HFF-Myc (cell line): Measurements from ENCODE around the gene KDM4B.

Source experiments
- DNase-seq: peaks from one replicate; pipeline ENCODE4 v3.0.0-alpha.2; 2011; ENCODE audit warnings: low read depth; ENCODE audit errors: extremely low read depth
- H3K4me3 ChIP-seq: replicated peaks from 2 replicates; pipeline ENCODE4 v1.5.1; 2011; ENCODE audit warnings: low read depth, mild to moderate bottlenecking, control low read depth, low read length
- CTCF ChIP-seq: IDR thresholded peaks from 2 replicates; pipeline ENCODE4 v1.5.1; 2012; ENCODE audit warnings: mild to moderate bottlenecking, low read depth, low read length, control low read depth; ENCODE audit errors: missing control alignments

The KDM4B gene

GRCh38 chr19:5021046-5021445 lies 52.1 kb downstream of the KDM4B start:
- no peak for TF ChIP-seq CTCF
- H3K4me3 ChIP-seq: no peak overlapping the region
- no peak for DNase-seq

- H3K4me3 ChIP-seq: no peak overlapping the region
- TF ChIP-seq CTCF: no peak
Measured at GRCh38 chr19:5022066-5022860, 53.4 kb downstream of the KDM4B start.

GRCh38 chr19:5023128-5023571 lies 54.2 kb downstream of the KDM4B start:
- DNase-seq: no peak
- no peak for TF ChIP-seq CTCF
- H3K4me3 ChIP-seq: no peak overlapping the region

More at GRCh38 chr19:5022066-5022860, 53.4 kb downstream of the KDM4B start:
- DNase-seq: no peak

- no peak for DNase-seq
- no peak for TF ChIP-seq CTCF
Measured at GRCh38 chr19:5024282-5024681, 55.4 kb downstream of the KDM4B start.

GRCh38 chr19:5025027-5025426 lies 56.1 kb downstream of the KDM4B start:
- no peak for TF ChIP-seq CTCF
- DNase-seq: no peak
- no peak overlapping the region for H3K4me3 ChIP-seq

More at GRCh38 chr19:5024282-5024681, 55.4 kb downstream of the KDM4B start:
- H3K4me3 ChIP-seq: no peak overlapping the region

- no peak for DNase-seq
- H3K4me3 ChIP-seq: no peak overlapping the region
- TF ChIP-seq CTCF: peak; percentile 11
Measured at GRCh38 chr19:5026706-5027273, 57.9 kb downstream of the KDM4B start.
